ENCODE data around the gene GAB3.
A peak's percentile ranks its signal among the peaks of the same experiment; 100 is the strongest.

The GAB3 gene

GRCh38 chrX:154661899-154662298 lies 89.0 kb downstream of the GAB3 start:
- Histone ChIP-seq H3K27me3 (replicated peaks in 2 of 5; ENCODE audit: control insufficient read depth in 4 of 5, insufficient read depth in 5 of 5, low read length in 4 of 5) (peaks cover 0 to 3% (median 0%) of the 10 kb centered on the region in 5 experiments), H3K9me3 (ENCODE audit: control extremely low read depth in 1 of 5, control insufficient read depth in 4 of 5, insufficient read depth in 2 of 5, low read depth in 1 of 5, low read length in 4 of 5) (peaks cover 0 to 12% (median 3%) of the 10 kb centered on the region in 5 experiments), H3K36me3 (ENCODE audit: control insufficient read depth in 4 of 4, insufficient read depth in 4 of 4, low read length in 3 of 4) (no peaks in the 10 kb centered on the region), H3K4me3 (ENCODE audit: control insufficient read depth in 1 of 7, extremely low read depth in 1 of 7, insufficient read depth in 4 of 7, low read depth in 2 of 7, low read length in 6 of 7) (no peak overlapping the region), H3K4me1 (ENCODE audit: control extremely low read depth in 1 of 4, control insufficient read depth in 4 of 4, insufficient read depth in 4 of 4, low read length in 3 of 4) (no peaks in the 10 kb centered on the region), H3K27ac (ENCODE audit: insufficient read depth in 1 of 2, low read depth in 1 of 2, low read length in 2 of 2, poor library complexity in 1 of 2, severe bottlenecking in 2 of 2) (no peak overlapping the region)
- ChIA-PET CTCF (no interaction called here), POLR2A (no interaction called here)
- WGBS (ENCODE audit: insufficient coverage): 81% methylated on average over 7 of the region's 7 CpGs
- DNase-seq: no peak

GRCh38 chrX:154661170-154661569 lies 89.7 kb downstream of the GAB3 start:
- no peaks in the 10 kb centered on the region for H3K4me1 ChIP-seq (ENCODE audit: control extremely low read depth in 1 of 4, control insufficient read depth in 4 of 4, insufficient read depth in 4 of 4, low read length in 3 of 4)
- ChIA-PET POLR2A (no interaction called here), CTCF (no interaction called here)
- WGBS (ENCODE audit: insufficient coverage): 84% methylated on average over 4 of the region's 4 CpGs
- no peak overlapping the region for H3K27ac ChIP-seq (ENCODE audit: insufficient read depth in 1 of 2, low read depth in 1 of 2, low read length in 2 of 2, poor library complexity in 1 of 2, severe bottlenecking in 2 of 2)
- peak in 1 of 3 donors; percentile 3 for DNase-seq
- peaks cover 0 to 12% (median 3%) of the 10 kb centered on the region in 5 experiments for H3K9me3 ChIP-seq (ENCODE audit: control extremely low read depth in 1 of 5, control insufficient read depth in 4 of 5, insufficient read depth in 2 of 5, low read depth in 1 of 5, low read length in 4 of 5)
- H3K27me3 ChIP-seq (replicated peaks in 2 of 5; ENCODE audit: control insufficient read depth in 4 of 5, insufficient read depth in 5 of 5, low read length in 4 of 5): peaks cover 0 to 3% (median 0%) of the 10 kb centered on the region in 5 experiments
- no peak overlapping the region for H3K4me3 ChIP-seq (ENCODE audit: control insufficient read depth in 1 of 7, extremely low read depth in 1 of 7, insufficient read depth in 4 of 7, low read depth in 2 of 7, low read length in 6 of 7)
- no peaks in the 10 kb centered on the region for H3K36me3 ChIP-seq (ENCODE audit: control insufficient read depth in 4 of 4, insufficient read depth in 4 of 4, low read length in 3 of 4)

- WGBS (ENCODE audit: insufficient coverage): 86% methylated on average over 3 of the region's 6 CpGs
- POLR2A ChIA-PET: no interaction called here
- Histone ChIP-seq H3K9me3 (ENCODE audit: control extremely low read depth in 1 of 5, control insufficient read depth in 4 of 5, insufficient read depth in 2 of 5, low read depth in 1 of 5, low read length in 4 of 5) (peaks cover 0 to 12% (median 3%) of the 10 kb centered on the region in 5 experiments), H3K27me3 (replicated peaks in 2 of 5; ENCODE audit: control insufficient read depth in 4 of 5, insufficient read depth in 5 of 5, low read length in 4 of 5) (peaks cover 0 to 3% (median 0%) of the 10 kb centered on the region in 5 experiments), H3K4me3 (ENCODE audit: control insufficient read depth in 1 of 7, extremely low read depth in 1 of 7, insufficient read depth in 4 of 7, low read depth in 2 of 7, low read length in 6 of 7) (no peak overlapping the region), H3K27ac (ENCODE audit: insufficient read depth in 1 of 2, low read depth in 1 of 2, low read length in 2 of 2, poor library complexity in 1 of 2, severe bottlenecking in 2 of 2) (no peak overlapping the region), H3K4me1 (ENCODE audit: control extremely low read depth in 1 of 4, control insufficient read depth in 4 of 4, insufficient read depth in 4 of 4, low read length in 3 of 4) (no peaks in the 10 kb centered on the region), H3K36me3 (ENCODE audit: control insufficient read depth in 4 of 4, insufficient read depth in 4 of 4, low read length in 3 of 4) (no peaks in the 10 kb centered on the region)
- no peak for DNase-seq
- CTCF ChIA-PET: no interaction called here
These were observed 90.3 kb downstream of the GAB3 start for GRCh38 chrX:154660541-154660940.

GRCh38 chrX:154658957-154659356 lies 91.9 kb downstream of the GAB3 start:
- Histone ChIP-seq H3K27me3 (replicated peaks in 2 of 5; ENCODE audit: control insufficient read depth in 4 of 5, insufficient read depth in 5 of 5, low read length in 4 of 5) (peaks cover 0 to 3% (median 0%) of the 10 kb centered on the region in 5 experiments), H3K4me3 (ENCODE audit: control insufficient read depth in 1 of 7, extremely low read depth in 1 of 7, insufficient read depth in 4 of 7, low read depth in 2 of 7, low read length in 6 of 7) (no peak overlapping the region), H3K36me3 (ENCODE audit: control insufficient read depth in 4 of 4, insufficient read depth in 4 of 4, low read length in 3 of 4) (no peaks in the 10 kb centered on the region), H3K27ac (ENCODE audit: insufficient read depth in 1 of 2, low read depth in 1 of 2, low read length in 2 of 2, poor library complexity in 1 of 2, severe bottlenecking in 2 of 2) (no peak overlapping the region), H3K9me3 (ENCODE audit: control extremely low read depth in 1 of 5, control insufficient read depth in 4 of 5, insufficient read depth in 2 of 5, low read depth in 1 of 5, low read length in 4 of 5) (peaks cover 0 to 10% (median 2%) of the 10 kb centered on the region in 5 experiments), H3K4me1 (ENCODE audit: control extremely low read depth in 1 of 4, control insufficient read depth in 4 of 4, insufficient read depth in 4 of 4, low read length in 3 of 4) (no peaks in the 10 kb centered on the region)
- 96% methylated on average over 11 of the region's 11 CpGs for whole genome bisulfite sequencing (ENCODE audit: insufficient coverage)
- POLR2A ChIA-PET: no interaction called here
- no peak for DNase-seq
- CTCF ChIA-PET: no interaction called here

GRCh38 chrX:154658187-154658586 lies 92.7 kb downstream of the GAB3 start:
- WGBS (ENCODE audit: insufficient coverage): 97% methylated on average over 12 of the region's 12 CpGs
- POLR2A ChIA-PET: no interaction called here

GRCh38 chrX:154657226-154657805 lies 93.6 kb downstream of the GAB3 start:
- WGBS (ENCODE audit: insufficient coverage): 100% methylated on average over 2 of the region's 15 CpGs
- POLR2A ChIA-PET: no interaction called here
- CTCF ChIA-PET: no interaction called here
- no peak for DNase-seq
- H3K27ac ChIP-seq (ENCODE audit: insufficient read depth in 1 of 2, low read depth in 1 of 2, low read length in 2 of 2, poor library complexity in 1 of 2, severe bottlenecking in 2 of 2): no peak overlapping the region
- no peaks in the 10 kb centered on the region for H3K36me3 ChIP-seq (ENCODE audit: control insufficient read depth in 4 of 4, insufficient read depth in 4 of 4, low read length in 3 of 4)
- H3K4me3 ChIP-seq (ENCODE audit: control insufficient read depth in 1 of 7, extremely low read depth in 1 of 7, insufficient read depth in 4 of 7, low read depth in 2 of 7, low read length in 6 of 7): no peak overlapping the region
- peaks cover 0 to 1% (median 0%) of the 10 kb centered on the region in 5 experiments for H3K9me3 ChIP-seq (ENCODE audit: control extremely low read depth in 1 of 5, control insufficient read depth in 4 of 5, insufficient read depth in 2 of 5, low read depth in 1 of 5, low read length in 4 of 5)
- no peaks in the 10 kb centered on the region for H3K4me1 ChIP-seq (ENCODE audit: control extremely low read depth in 1 of 4, control insufficient read depth in 4 of 4, insufficient read depth in 4 of 4, low read length in 3 of 4)
- H3K27me3 ChIP-seq (replicated peaks in 2 of 5; ENCODE audit: control insufficient read depth in 4 of 5, insufficient read depth in 5 of 5, low read length in 4 of 5): peaks cover 0 to 3% (median 0%) of the 10 kb centered on the region in 5 experiments

More at GRCh38 chrX:154658187-154658586, 92.7 kb downstream of the GAB3 start:
- no peak overlapping the region for H3K27ac ChIP-seq (ENCODE audit: insufficient read depth in 1 of 2, low read depth in 1 of 2, low read length in 2 of 2, poor library complexity in 1 of 2, severe bottlenecking in 2 of 2)
- peaks cover 0 to 7% (median 0%) of the 10 kb centered on the region in 5 experiments for H3K9me3 ChIP-seq (ENCODE audit: control extremely low read depth in 1 of 5, control insufficient read depth in 4 of 5, insufficient read depth in 2 of 5, low read depth in 1 of 5, low read length in 4 of 5)
- DNase-seq: no peak
- H3K4me3 ChIP-seq (ENCODE audit: control insufficient read depth in 1 of 7, extremely low read depth in 1 of 7, insufficient read depth in 4 of 7, low read depth in 2 of 7, low read length in 6 of 7): no peak overlapping the region
- CTCF ChIA-PET: no interaction called here
- H3K36me3 ChIP-seq (ENCODE audit: control insufficient read depth in 4 of 4, insufficient read depth in 4 of 4, low read length in 3 of 4): no peaks in the 10 kb centered on the region
- no peaks in the 10 kb centered on the region for H3K4me1 ChIP-seq (ENCODE audit: control extremely low read depth in 1 of 4, control insufficient read depth in 4 of 4, insufficient read depth in 4 of 4, low read length in 3 of 4)
- peaks cover 0 to 3% (median 0%) of the 10 kb centered on the region in 5 experiments for H3K27me3 ChIP-seq (replicated peaks in 2 of 5; ENCODE audit: control insufficient read depth in 4 of 5, insufficient read depth in 5 of 5, low read length in 4 of 5)

- Histone ChIP-seq H3K36me3 (ENCODE audit: control insufficient read depth in 4 of 4, insufficient read depth in 4 of 4, low read length in 3 of 4) (no peaks in the 10 kb centered on the region), H3K27ac (ENCODE audit: insufficient read depth in 1 of 2, low read depth in 1 of 2, low read length in 2 of 2, poor library complexity in 1 of 2, severe bottlenecking in 2 of 2) (no peak overlapping the region), H3K4me3 (ENCODE audit: control insufficient read depth in 1 of 7, extremely low read depth in 1 of 7, insufficient read depth in 4 of 7, low read depth in 2 of 7, low read length in 6 of 7) (no peak overlapping the region), H3K27me3 (replicated peaks in 2 of 5; ENCODE audit: control insufficient read depth in 4 of 5, insufficient read depth in 5 of 5, low read length in 4 of 5) (peaks cover 0 to 3% (median 0%) of the 10 kb centered on the region in 5 experiments), H3K9me3 (ENCODE audit: control extremely low read depth in 1 of 5, control insufficient read depth in 4 of 5, insufficient read depth in 2 of 5, low read depth in 1 of 5, low read length in 4 of 5) (no peaks in the 10 kb centered on the region), H3K4me1 (ENCODE audit: control extremely low read depth in 1 of 4, control insufficient read depth in 4 of 4, insufficient read depth in 4 of 4, low read length in 3 of 4) (no peaks in the 10 kb centered on the region)
- no peak for DNase-seq
- ChIA-PET CTCF (no interaction called here), POLR2A (no interaction called here)
- WGBS (ENCODE audit: insufficient coverage): 95% methylated on average over 10 of the region's 11 CpGs
These were observed 95.1 kb downstream of the GAB3 start for GRCh38 chrX:154655786-154656185.
